GM19023 (cell line): ENCODE results near the gene ZNF43.
A peak's percentile ranks its signal among the peaks of the same experiment; 100 is the strongest.
"Not testable (repeated sequence)": the region's sequence is repeated elsewhere in the genome, so short reads cannot be mapped to it uniquely, and the experiment has no call there.

Experiments
- ATAC-seq: cut with Tn5 transposase; IDR thresholded peaks from one replicate; pipeline ENCODE4 v1.9.1; 2021; ENCODE audit warnings: mild to moderate bottlenecking, moderate library complexity; ENCODE audit not compliant: unreplicated experiment

The ZNF43 gene

DNA sequence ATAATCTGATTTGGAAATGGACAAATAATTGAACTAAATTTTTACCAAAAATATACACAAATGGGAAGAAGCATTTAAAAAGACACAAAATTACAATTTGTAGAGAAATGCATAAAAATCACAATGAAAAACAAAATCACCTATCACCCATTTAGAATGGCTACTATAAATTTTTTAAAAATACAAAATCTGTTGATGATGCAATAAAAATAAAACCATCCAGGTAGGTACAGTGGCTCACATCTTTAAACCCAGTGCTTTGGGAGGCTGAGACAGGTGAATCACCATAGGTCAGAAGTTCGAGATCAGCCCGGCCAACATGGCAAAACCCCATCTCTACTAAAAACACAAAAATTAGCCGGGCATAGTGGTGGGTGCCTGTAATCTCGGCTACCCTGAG lies 23.5 kb downstream of the ZNF43 start:
- no peak for ATAC-seq

- not testable (repeated sequence) for ATAC-seq
Observed at GRCh38 chr19:21808400-21809000, 27.5 kb downstream of the ZNF43 start.

GRCh38 chr19:21789466-21790085 lies 46.4 kb downstream of the ZNF43 start:
- ATAC-seq = no peak

GRCh38 chr19:21786936-21787335 lies 49.0 kb downstream of the ZNF43 start:
- no peak for ATAC-seq

- ATAC-seq = not testable (repeated sequence)
Observed at GRCh38 chr19:21775792-21776191, 60.2 kb downstream of the ZNF43 start.

DNA sequence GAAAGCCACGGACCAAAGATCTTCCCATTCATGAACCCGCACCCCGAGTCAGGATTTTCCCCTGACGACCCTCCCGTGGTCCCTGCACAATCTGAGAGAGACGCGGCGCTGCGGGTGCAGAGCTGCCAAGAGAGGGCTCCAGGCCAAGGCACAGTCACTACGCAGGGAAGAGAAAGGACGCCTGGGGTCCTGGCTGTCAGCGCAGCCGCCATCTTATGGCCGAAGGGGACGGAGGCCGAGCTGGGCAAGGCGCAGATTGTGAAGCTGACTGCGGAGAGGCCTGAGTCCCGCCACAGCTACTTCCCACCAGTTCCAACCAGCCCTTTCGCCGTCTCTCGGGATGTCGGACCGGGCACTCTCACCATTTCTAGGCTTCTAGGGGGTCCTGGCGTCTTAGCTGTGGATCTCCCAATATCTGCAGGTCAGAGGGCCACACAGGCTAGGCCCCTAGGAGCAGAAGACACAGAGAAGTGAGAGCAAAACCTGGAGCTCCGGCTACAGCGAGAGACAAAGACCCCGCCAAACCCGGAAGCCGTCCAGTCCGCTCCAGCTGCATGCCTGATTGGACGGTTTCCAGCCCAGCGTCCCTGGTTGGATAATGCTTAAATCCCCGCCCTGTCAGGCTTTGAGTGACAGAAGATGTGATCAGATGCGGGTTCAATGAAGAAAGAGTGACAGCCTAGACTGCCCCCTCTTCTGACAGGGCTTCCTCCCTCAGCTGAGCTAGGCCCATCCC lies 68.7 kb downstream of the ZNF43 start, which contains the start of gene ZNF100:
TSS of gene ZNF100 (minus strand) at position 515 of the 736 bp plus-strand sequence. CDS start at position 365, 150 bp downstream.
- ATAC-seq = peak; percentile 97

GRCh38 chr19:21766705-21767064 lies 69.3 kb downstream of the ZNF43 start:
- not testable (repeated sequence) for ATAC-seq

DNA sequence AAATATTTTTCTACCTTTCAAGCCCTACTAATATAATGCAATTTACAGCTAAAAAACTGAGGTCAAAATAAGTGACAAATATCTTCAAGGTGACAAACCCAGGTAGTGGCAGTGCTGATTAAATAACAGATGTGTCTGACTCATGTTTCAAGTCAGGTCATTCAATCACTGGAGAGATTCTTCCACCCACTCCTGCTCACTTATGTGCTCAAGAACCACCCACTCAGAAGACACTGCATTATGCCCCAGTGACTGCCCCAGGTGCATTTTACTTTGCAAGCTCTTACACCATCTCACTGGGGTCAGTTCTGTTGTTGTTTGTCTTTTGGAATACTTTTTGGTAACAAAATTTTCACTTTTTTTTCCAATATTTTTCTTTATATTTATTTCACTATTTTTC lies 70.8 kb downstream of the ZNF43 start:
- ATAC-seq = no peak

DNA sequence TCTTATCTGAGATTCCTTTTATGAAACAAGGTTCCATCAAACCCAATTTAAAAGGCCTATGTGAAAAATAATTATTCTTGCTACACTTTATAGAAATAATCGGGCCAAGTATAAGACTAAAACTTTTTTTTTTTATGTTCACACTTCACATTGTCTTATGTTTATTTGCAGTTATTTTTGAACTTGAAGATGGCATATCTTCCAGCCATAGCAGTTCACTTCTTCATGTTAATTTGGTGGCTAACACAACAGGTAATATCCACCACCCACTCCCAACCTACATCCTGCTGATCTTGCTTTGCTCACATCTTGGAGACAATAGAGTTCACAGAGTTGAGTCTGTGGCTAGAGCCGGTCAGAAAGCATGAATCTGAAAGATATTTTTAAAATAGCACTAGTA lies 74.4 kb downstream of the ZNF43 start:
- ATAC-seq = not testable (repeated sequence)

DNA sequence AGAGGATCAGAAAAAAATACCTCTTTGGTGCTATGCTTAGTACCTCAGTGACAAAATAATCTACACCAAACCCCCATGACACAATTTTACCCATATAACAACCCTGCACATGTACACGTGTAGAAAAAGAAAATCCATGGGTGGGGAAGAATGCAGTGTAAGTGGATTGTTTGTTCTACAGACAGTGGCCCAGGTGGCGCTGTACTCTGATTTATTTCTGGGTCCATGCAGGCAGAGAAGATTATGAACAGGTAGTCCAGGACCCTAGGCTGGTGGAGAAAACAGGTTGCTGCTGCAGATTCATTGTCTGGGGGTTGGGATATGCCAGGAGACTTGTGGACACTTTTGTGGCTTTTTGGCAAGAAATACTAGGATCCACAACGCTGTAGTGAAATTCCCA lies 77.7 kb downstream of the ZNF43 start:
- ATAC-seq = no peak

- ATAC-seq = not testable (repeated sequence)
Observed at GRCh38 chr19:21755555-21755954, 80.4 kb downstream of the ZNF43 start.
